Superior temporal gyrus (tissue), 1 donor: ENCODE measurements around the gene INPP5F.
"Not testable (repeated sequence)": the region's sequence is repeated elsewhere in the genome, so short reads cannot be mapped to it uniquely, and the experiment has no call there.

Experiments used
- DNase-seq: peaks from one replicate; pipeline ENCODE4 v3.0.0-alpha.2; 2016; ENCODE audit errors: extremely low spot score

INPP5F gene

DNA sequence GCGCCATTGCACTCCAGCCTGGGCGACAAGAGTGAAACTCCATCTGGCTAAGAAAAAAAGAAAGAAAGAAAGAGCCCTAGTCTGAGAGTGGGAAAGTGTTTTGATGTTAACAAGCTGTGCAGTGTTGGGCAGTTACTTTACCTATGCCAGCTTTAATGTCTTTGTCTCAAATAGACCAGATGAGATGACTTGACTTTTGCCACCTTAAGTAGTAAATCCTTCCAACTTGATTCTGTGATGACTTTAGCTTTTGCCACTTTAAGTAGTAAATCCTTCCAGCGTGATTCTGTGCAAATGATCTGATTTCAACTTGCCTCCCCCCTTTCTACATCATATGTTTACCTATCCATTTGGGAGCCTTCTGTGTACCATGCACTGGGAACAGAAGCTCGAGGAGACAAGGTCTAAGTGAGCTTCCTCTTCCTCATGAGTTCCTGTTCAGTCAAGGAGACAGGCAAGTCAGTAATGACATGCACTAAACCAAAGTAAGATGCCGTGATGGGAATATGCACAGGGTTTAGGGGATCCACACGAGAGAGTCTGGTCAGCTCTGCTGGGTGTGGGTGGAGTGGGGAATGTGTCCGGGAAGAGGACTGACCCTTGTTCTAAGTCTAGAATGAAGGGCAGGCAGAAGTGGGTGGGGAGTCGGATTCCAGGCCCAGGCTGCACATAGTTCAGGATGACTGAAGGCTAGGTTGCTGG lies 17.2 kb downstream of the INPP5F start:
- DNase-seq = no peak

DNA sequence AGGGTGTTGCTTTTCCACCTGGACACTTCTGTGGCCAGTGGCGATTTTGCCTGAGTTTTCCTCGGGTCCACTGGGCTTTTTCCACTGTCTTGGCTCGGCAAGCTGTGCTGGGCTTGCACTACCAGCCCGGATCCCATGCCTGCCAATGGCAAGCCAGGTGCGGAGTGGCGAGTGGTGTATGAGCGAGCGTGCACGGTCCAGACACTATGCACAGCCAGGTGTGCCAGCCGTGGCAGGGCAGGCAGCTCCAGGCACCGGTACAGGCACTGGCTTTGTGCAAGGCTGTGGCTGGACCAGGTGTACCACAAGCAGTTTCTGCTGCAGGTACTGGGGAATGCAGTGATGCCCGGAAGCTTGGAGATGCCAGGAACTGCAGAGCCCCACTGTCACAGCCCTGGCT lies 22.1 kb downstream of the INPP5F start:
- DNase-seq = no peak

DNA sequence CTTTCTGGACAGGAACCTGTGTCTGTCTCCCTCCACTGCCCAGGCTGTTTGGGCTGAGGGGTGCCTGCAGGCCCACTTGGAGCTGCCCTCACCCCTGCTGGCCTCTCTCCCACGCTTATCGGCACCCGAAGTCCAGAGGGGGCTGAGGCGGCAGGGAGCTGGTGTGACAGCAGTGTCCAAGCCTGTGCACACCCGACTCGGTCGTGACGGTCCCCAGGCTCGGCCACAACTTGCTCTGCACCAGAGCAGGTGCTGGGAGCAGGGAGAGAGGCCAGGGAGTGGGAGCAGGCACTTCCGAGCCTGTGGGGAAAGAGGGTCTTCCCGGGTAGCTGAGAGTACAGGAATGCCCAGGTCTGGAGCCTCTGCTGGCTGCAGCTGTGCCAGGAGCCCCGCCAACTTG lies 23.0 kb downstream of the INPP5F start:
- no peak for DNase-seq

DNA sequence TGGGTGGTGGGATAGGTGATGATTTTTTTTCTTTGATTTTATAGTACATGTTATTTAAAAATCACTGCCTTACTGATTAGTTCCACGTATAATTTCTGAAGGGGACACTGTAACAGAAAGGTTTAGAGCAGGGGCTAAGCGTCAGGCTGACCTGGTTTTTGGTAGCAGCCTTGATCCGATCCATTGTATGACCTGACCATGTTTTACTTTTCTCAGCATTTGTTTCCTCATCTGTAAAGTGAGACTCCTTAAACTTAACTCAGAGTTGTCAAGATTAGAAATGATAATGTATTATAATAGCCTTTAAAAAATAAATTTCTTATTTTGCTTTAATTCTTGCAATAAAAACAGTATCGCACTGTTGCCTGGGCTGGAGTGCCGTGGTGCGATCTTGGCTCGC lies 23.6 kb downstream of the INPP5F start:
- no peak for DNase-seq

DNA sequence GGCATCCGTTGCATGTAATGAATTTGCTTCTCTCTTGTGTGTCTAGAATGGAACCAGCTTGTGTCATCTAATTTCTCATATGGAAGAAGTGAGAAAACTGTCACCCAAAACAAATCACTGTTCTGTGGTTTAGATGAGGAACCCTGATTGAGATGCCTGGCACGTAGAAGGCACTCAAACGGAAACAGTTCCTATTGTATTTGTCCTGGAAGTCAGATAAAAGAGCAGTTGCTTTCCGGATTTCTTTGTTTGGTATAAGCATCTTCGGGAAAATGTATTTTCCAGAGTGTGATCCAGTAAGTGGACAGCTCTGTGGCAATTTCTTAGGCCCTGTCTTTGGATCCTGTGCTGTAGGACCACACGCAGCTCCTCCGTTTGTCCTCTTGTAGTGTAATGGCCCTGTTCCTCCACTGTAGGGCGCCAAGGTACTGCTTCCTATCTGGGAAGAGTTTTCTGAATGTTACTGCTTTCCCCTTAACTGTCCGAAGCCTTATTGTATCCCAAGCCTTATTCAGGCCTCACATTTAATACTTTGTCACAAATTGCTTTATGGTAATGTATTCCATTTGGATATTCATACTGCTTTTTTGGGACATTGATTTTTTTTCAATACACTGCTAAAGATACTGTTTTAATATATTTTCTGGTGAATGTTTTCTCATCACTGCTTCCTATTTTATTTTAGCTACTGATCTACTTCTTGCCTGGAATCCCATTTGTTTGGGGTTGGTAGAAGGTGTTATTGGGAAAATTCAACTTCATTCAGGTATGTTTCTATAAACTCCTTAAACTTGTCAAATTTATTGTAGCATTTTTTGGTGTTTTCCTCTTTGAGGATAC lies 24.8 kb downstream of the INPP5F start:
- DNase-seq = peak; percentile 95

GRCh38 chr10:119753309-119753708 lies 27.5 kb downstream of the INPP5F start:
- no peak for DNase-seq

- no peak for DNase-seq
Measured at GRCh38 chr10:119754085-119754484, 28.2 kb downstream of the INPP5F start.

DNA sequence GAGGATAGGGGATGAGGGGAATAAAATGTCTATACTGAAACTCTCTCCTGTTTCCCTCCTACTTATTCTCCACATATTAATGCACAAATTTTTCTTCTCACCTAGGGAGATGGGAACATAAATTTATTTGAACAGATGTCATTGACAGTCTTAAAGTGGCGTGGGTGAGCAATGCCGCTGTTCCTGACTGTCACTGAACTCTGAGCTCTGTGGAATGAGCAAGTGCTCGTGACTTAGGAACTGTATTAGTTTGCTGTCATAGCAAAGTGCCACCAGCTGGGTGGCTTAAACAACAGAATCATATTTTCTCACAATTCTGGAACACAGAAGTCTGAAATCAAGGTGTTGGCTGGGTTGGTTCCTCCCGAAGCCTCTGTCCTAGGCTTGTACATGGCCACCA lies 29.1 kb downstream of the INPP5F start:
- DNase-seq = no peak

DNA sequence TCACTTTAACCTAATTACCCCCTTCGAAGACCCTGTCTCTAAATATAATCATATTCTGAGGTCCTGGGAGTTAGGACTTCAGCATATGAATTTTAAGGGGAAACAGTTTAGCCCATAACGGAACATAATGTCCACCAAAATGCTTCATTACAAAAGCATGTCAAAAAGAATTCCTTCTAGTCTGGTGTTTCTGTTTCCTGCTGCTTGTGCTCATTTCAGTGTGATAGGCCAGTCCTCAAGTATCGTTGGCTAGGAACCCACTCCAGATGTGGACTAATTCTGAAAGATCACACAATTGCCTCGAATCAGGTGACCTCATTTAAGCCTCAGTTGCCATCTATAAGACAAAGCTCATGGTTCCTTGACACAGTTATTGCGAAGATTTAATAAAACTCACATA lies 29.6 kb downstream of the INPP5F start:
- DNase-seq = no peak

- no peak for DNase-seq
Measured at GRCh38 chr10:119758448-119759195, 32.8 kb downstream of the INPP5F start.

- no peak for DNase-seq
Measured at GRCh38 chr10:119759832-119760231, 34.0 kb downstream of the INPP5F start.

GRCh38 chr10:119761106-119761505 lies 35.3 kb downstream of the INPP5F start:
- no peak for DNase-seq

GRCh38 chr10:119762035-119762434 lies 36.2 kb downstream of the INPP5F start:
- DNase-seq = no peak

GRCh38 chr10:119762805-119763798 lies 37.3 kb downstream of the INPP5F start:
- no peak for DNase-seq

GRCh38 chr10:119768455-119769094 lies 42.7 kb downstream of the INPP5F start:
- no peak for DNase-seq

DNA sequence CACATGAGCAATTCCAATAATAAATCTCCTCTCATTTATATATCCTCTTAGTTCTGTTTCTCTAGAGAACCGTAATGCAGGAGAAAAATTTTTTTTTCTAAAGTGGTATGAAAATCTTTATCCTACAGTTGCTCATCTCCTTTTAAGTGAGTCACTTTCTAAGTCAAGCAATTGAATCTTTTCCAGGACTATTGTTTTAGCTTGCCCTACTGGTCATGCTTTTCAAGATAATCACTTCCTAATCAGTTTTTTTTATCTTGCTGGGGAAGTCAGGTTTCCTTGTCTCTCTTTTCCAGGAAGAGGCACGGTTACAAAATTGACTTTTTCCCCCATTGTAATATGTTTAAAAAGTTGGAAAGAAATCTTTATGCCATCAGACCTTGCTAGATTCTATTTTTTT lies 44.0 kb downstream of the INPP5F start:
- DNase-seq = no peak

GRCh38 chr10:119770928-119771327 lies 45.1 kb downstream of the INPP5F start:
- DNase-seq = no peak

- DNase-seq = no peak
Measured at GRCh38 chr10:119772334-119772733, 46.5 kb downstream of the INPP5F start.

GRCh38 chr10:119773041-119773440 lies 47.2 kb downstream of the INPP5F start:
- not testable (repeated sequence) for DNase-seq

- no peak for DNase-seq
Measured at GRCh38 chr10:119775529-119775928, 49.7 kb downstream of the INPP5F start.

DNA sequence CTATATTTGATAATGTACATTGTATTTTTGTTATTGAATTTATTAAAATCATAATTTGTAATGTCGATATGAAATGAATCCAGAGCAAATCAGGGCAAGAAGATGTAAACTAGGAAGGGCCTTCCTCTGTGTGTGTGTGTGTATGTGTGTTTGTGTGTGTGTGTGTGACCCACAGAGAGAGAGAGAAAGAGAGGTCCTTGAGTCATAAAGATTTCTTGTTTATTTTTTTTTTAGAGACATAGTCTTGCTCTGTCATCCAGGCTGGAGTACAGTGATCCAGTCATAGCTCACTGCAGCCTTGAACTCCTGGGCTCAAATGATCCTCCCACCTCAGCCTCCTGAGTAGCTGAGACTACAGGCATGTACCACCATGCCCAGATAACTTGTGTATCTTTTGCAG lies 50.7 kb downstream of the INPP5F start:
- DNase-seq = no peak
